ENCODE measurements around the gene PLCB1. TPM values are rescaled to one million over a fixed set of nuclear protein-coding genes. Genes with fewer than 3 reads are reported as not detected.

PLCB1 gene
- total RNA-seq, 1 donor from 2014 or later, result 7.2 TPM

- intact Hi-C loops (cut with DNase I), result no loop called here
- no peak for DNase-seq (ENCODE audit: missing footprints)
- no peak for ATAC-seq
Measured at GRCh38 chr20:8524101-8525016, 392.3 kb downstream of the PLCB1 start.

DNA sequence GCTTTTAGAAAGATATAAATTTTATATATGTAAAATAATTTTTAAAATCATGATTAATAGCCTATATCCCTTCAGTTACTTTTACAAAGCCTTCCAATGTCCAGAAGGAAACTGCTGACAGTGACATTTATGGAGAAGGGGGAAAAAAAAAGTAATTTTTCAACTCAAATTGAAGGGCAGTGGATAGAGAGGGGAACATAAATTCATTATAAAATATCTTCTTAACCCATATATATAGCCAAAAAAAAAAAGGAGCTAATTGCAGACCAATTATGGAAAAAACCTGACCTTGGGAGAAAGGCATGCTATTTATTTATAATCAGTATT lies 392.9 kb downstream of the PLCB1 start:
- intact Hi-C loops (cut with DNase I), result no loop called here

DNA sequence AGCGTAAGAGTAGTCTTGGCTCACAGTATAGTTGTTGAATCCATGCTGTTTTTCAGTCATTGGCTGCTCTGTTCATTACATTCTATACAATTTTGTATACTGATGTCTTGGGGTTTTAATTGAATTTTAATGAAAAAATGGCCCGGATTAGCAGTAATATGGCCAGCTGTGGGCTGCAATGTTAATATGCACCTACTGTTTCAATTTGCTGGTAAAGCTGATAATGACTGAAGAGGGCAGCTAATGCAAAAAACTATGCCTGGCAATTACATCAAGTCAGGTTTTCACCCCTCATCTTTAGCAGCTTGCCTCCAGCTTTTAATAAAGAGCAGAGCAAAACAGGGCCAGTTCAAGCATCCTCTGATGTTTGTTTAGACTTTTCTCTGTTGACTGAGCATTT lies 394.5 kb downstream of the PLCB1 start:
- ATAC-seq, result no peak
- intact Hi-C loops (cut with DNase I), result no loop called here
- DNase-seq (ENCODE audit: missing footprints), result no peak

More for the DNA sequence above, 392.9 kb downstream of the PLCB1 start:
- no peak for ATAC-seq
- DNase-seq (ENCODE audit: missing footprints), result no peak

- intact Hi-C loops (cut with DNase I), result no loop called here
- ATAC-seq, result no peak
- no peak for DNase-seq (ENCODE audit: missing footprints)
Measured at GRCh38 chr20:8527998-8528723, 396.1 kb downstream of the PLCB1 start.

- ATAC-seq, result no peak
- no peak for DNase-seq (ENCODE audit: missing footprints)
- intact Hi-C loops (cut with DNase I), result no loop called here
Measured at GRCh38 chr20:8530022-8530421, 398.0 kb downstream of the PLCB1 start.

- DNase-seq (ENCODE audit: missing footprints) (no peak), ATAC-seq (no peak)
- intact Hi-C loops (cut with DNase I), result no loop called here
Measured at GRCh38 chr20:8532169-8532568, 400.1 kb downstream of the PLCB1 start.

- intact Hi-C loops (cut with DNase I), result no loop called here
- ATAC-seq (no peak), DNase-seq (ENCODE audit: missing footprints) (no peak)
Measured at GRCh38 chr20:8534368-8535160, 402.5 kb downstream of the PLCB1 start.

DNA sequence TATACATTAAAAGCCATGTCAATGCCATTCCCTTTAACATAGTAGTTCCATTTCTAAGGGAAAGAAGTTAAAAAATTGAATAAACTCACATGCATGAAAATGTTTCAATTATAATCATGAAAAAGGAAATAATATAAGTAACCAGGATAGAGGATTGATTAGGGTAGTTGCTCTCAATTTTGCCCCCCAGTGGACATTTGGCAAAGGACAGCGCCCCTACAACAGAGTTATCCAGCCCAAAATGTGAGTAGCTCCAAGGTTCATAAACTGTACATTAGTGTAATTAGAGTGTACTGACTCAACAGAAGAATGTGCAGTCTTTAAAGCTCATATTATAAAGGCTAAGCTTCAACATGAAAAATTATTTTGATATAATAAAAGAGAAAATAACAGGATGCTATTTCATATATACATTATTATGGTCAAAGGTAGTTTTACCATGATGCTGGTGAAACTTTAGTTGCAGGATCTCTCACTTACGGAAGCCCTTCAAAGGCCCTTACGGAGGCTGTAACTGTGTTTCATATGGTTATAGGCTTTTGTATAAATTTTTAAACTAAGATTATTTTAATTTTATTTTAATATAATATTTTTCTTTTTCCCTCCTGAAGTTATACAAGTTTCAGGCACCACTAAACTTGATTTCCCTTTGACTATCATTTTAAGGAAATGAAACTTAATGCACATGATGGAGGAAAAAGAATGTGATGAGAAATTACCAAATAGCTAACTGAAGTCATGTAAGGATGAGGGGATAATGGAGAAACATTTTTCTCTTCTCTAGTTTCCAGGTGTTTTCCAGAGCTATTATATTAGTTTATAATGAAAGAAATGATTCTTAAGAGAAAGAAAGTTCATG lies 403.6 kb downstream of the PLCB1 start:
- ATAC-seq, result no peak
- DNase-seq (ENCODE audit: missing footprints), result no peak
- intact Hi-C loops (cut with DNase I), result no loop called here

DNA sequence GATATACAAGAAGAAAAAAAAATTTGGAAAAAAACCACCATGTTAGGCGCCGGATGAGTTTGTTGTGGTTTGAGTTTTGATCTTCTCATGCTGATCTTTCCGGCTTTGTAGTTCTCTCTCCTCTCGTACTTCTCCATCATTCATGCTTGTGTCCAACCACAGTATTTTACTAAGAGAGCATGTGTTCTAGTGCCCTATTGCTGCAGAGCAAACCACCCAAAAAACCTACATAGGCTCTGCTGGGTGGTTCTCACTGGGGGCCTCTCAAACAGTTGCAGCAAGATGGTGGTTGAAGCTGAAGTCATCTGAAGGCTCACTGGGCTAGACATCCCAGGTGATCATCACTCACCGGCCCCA lies 404.2 kb downstream of the PLCB1 start:
- no peak for DNase-seq (ENCODE audit: missing footprints)
- intact Hi-C loops (cut with DNase I), result no loop called here
- no peak for ATAC-seq

- ATAC-seq (no peak), DNase-seq (ENCODE audit: missing footprints) (no peak)
- intact Hi-C loops (cut with DNase I), result no loop called here
Measured at GRCh38 chr20:8540466-8540865, 408.4 kb downstream of the PLCB1 start.

GRCh38 chr20:8542110-8542486 lies 410.0 kb downstream of the PLCB1 start:
- intact Hi-C loops (cut with DNase I), result no loop called here
- DNase-seq (ENCODE audit: missing footprints) (no peak), ATAC-seq (no peak)

DNA sequence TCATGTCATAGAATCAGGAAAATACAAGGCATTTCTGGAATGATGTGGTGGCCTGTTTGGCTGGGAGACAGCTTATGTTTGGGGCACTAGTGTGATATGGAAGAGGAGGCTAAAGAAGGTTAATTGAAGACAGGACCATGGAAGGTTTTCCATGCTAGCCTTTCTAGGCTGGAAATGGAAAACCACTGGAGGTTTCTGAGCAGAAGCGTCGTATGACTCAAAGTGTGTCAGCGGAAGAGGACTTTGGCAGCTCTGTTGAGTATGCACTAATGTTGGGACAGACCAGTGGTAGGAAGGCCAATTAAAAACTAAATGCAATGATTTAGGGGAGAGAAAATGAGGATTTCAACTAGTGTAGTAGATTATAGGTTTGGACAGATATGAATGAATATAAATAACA lies 413.1 kb downstream of the PLCB1 start:
- ATAC-seq (peak; percentile 37), DNase-seq (ENCODE audit: missing footprints) (no peak)
- intact Hi-C loops (cut with DNase I), result loop anchor here (5.0 kb wide), 1 partner anchor 122 kb away; no protein-coding TSS in a partner anchor

GRCh38 chr20:8547035-8547650 lies 415.1 kb downstream of the PLCB1 start:
- peak; percentile 46 for ATAC-seq
- intact Hi-C loops (cut with DNase I), result loop anchor here (5.0 kb wide), 1 partner anchor 120 kb away; no protein-coding TSS in a partner anchor
- DNase-seq (ENCODE audit: missing footprints), result no peak

- DNase-seq (ENCODE audit: missing footprints) (no peak), ATAC-seq (no peak)
- intact Hi-C loops (cut with DNase I), result loop anchor here (5.0 kb wide), 1 partner anchor 119 kb away; no protein-coding TSS in a partner anchor
Measured at GRCh38 chr20:8547968-8548588, 416.0 kb downstream of the PLCB1 start.

- DNase-seq (ENCODE audit: missing footprints) (no peak), ATAC-seq (no peak)
- intact Hi-C loops (cut with DNase I), result loop anchor here (5.0 kb wide), 1 partner anchor 118 kb away; no protein-coding TSS in a partner anchor
Measured at GRCh38 chr20:8549192-8549591, 417.1 kb downstream of the PLCB1 start.

GRCh38 chr20:8557711-8558110 lies 425.6 kb downstream of the PLCB1 start:
- intact Hi-C loops (cut with DNase I), result no loop called here
- no peak for ATAC-seq
- DNase-seq (ENCODE audit: missing footprints), result no peak

- DNase-seq (ENCODE audit: missing footprints) (no peak), ATAC-seq (no peak)
- intact Hi-C loops (cut with DNase I), result no loop called here
Measured at GRCh38 chr20:8562356-8562755, 430.3 kb downstream of the PLCB1 start.

GRCh38 chr20:8568075-8568474 lies 436.0 kb downstream of the PLCB1 start:
- intact Hi-C loops (cut with DNase I), result no loop called here
- DNase-seq (ENCODE audit: missing footprints) (no peak), ATAC-seq (peak; percentile 44)
